Endothelial cell (in vitro differentiated cells): ENCODE data around the gene TRHDE. TPM values are rescaled to one million over a fixed set of nuclear protein-coding genes. Genes with fewer than 3 reads are reported as not detected.

Experiments used
- DNase-seq: peaks from one replicate; pipeline ENCODE4 v3.0.0; 2021; ENCODE audit warnings: low spot score
- H3K27ac Mint-ChIP-seq: one replicate; pipeline ENCODE4 v1.8.0; 2021; ENCODE audit warnings: mixed read lengths, inconsistent platforms; ENCODE audit not compliant: unreplicated experiment
- H3K27me3 Mint-ChIP-seq: one replicate; pipeline ENCODE4 v1.8.0; 2021; ENCODE audit warnings: mild to moderate bottlenecking, moderate library complexity, mixed read lengths, inconsistent platforms; ENCODE audit not compliant: unreplicated experiment
- H3K36me3 Mint-ChIP-seq: one replicate; pipeline ENCODE4 v1.8.0; 2021; ENCODE audit warnings: mild to moderate bottlenecking, low read depth, mixed read lengths, inconsistent platforms; ENCODE audit not compliant: unreplicated experiment
- H3K4me1 Mint-ChIP-seq: one replicate; pipeline ENCODE4 v1.8.0; 2021; ENCODE audit warnings: mild to moderate bottlenecking, mixed read lengths, inconsistent platforms; ENCODE audit not compliant: unreplicated experiment
- H3K4me3 Mint-ChIP-seq: one replicate; pipeline ENCODE4 v1.8.0; 2021; ENCODE audit warnings: mild to moderate bottlenecking, mixed read lengths, inconsistent platforms; ENCODE audit not compliant: unreplicated experiment
- H3K9me3 Mint-ChIP-seq: one replicate; pipeline ENCODE4 v1.8.0; 2021; ENCODE audit warnings: mixed read lengths, inconsistent platforms; ENCODE audit not compliant: unreplicated experiment
- total RNA-seq: library from RNA; stranded (reverse); fragmentation: NEBNext Ultra II Directional; extraction: Animal tissue kit (Norgen Biotek cat#: 25700); gene quantifications from one replicate; pipeline ENCODE4 v1.2.1, GENCODE V29; 2021; ENCODE audit not compliant: unreplicated experiment
- TF ChIP-seq, protein P1 (sequence below): fragments of 200-600 bp; sonication (generic); IDR thresholded peaks from one replicate; pipeline ENCODE4 v1.5.0; 2021; ENCODE audit warnings: antibody characterized with exemption; ENCODE audit not compliant: unreplicated experiment

TRHDE gene
- total RNA-seq, 1 donor from 2014 or later = 0.54 TPM

DNA sequence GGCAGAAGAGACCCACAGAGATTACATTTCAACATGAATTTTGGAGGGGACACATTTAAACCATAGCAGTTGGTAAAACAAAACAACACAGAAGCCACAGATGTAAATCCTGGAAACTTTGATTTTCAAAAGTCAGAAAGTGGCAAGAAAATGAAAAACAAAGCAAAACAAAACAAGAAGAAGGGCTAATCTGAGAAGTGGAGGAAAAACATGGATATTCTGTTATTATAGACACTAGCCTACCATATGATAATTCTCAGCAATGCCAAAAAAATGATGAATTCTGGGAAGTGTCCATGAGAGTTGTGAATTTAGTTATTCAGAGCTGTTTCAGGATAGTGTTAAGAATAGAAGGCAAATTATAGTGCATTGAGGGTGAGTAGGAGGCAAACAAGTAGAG, 192.3 kb downstream of the TRHDE start:
- TF ChIP-seq, protein P1, sequence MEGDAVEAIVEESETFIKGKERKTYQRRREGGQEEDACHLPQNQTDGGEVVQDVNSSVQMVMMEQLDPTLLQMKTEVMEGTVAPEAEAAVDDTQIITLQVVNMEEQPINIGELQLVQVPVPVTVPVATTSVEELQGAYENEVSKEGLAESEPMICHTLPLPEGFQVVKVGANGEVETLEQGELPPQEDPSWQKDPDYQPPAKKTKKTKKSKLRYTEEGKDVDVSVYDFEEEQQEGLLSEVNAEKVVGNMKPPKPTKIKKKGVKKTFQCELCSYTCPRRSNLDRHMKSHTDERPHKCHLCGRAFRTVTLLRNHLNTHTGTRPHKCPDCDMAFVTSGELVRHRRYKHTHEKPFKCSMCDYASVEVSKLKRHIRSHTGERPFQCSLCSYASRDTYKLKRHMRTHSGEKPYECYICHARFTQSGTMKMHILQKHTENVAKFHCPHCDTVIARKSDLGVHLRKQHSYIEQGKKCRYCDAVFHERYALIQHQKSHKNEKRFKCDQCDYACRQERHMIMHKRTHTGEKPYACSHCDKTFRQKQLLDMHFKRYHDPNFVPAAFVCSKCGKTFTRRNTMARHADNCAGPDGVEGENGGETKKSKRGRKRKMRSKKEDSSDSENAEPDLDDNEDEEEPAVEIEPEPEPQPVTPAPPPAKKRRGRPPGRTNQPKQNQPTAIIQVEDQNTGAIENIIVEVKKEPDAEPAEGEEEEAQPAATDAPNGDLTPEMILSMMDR = no peak
- Mint-ChIP-seq H3K4me3 (no peak overlapping the region), H3K9me3 (no peaks in the 10 kb centered on the region), H3K27ac (no peak overlapping the region), H3K27me3 (no peaks in the 10 kb centered on the region), H3K4me1 (no peaks in the 10 kb centered on the region), H3K36me3 (no peaks in the 10 kb centered on the region)
- DNase-seq = no peak

DNA sequence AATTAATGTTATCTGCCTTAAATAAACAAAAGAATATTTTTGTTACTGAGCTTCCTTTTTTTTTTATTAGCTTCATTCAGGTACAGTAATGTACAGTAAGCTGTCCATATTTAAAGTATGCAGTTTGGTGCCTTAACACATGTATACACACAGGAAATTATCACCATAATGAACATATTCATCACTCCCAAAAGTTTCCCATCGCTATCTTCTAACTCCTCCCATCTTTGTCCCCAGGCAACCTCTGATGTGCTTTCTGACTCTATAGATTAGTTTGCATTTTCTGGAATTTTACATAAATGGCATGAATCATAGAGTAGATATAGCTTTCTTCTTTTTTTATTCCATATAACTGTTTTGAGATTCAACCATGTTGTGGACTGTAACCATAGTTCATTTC, 193.0 kb downstream of the TRHDE start:
- Mint-ChIP-seq H3K9me3 (no peaks in the 10 kb centered on the region), H3K36me3 (no peaks in the 10 kb centered on the region)

DNA sequence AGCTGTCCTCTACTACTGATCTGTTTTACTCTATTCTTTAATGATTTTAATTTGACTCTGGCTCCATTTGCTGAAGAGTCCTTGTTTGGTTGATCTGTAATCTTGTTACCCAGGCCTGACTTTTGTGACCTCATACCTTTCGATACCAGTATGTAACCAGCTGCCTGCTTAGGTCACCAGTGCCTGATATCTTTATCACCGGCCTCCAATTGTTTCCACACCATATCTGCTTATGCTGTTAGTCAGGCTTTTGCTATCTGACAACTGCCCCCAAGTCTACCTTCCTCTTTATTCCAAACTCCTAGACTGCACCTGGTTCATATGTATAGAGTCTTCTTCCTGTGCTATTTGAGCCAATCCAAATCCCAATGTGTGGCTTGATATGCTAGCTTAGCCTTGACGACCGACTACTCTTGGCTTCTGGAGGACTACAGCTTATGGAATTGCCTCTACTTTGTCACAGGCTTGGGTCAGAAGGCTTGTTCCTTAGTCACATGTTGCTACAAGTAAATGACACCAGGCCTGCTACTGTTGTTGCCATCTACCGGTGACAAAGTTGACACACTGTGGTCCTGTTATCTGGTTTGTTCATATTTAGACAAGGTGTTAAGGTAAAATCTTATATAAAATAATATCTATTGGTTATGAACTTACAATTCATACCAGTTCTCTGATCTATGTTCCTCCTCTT, 193.9 kb downstream of the TRHDE start:
- no peaks in the 10 kb centered on the region for H3K9me3 Mint-ChIP-seq
- TF ChIP-seq, protein P1 = no peak
- no peaks in the 10 kb centered on the region for H3K27me3 Mint-ChIP-seq
- H3K4me1 Mint-ChIP-seq = no peaks in the 10 kb centered on the region
- no peak for DNase-seq
- H3K4me3 Mint-ChIP-seq = no peak overlapping the region
- H3K27ac Mint-ChIP-seq = no peak overlapping the region
- H3K36me3 Mint-ChIP-seq = no peaks in the 10 kb centered on the region

More for the DNA sequence above, 193.0 kb downstream of the TRHDE start:
- H3K4me1 Mint-ChIP-seq = no peaks in the 10 kb centered on the region
- TF ChIP-seq, protein P1 = no peak
- no peaks in the 10 kb centered on the region for H3K27me3 Mint-ChIP-seq
- no peak for DNase-seq
- no peak overlapping the region for H3K27ac Mint-ChIP-seq
- no peak overlapping the region for H3K4me3 Mint-ChIP-seq

DNA sequence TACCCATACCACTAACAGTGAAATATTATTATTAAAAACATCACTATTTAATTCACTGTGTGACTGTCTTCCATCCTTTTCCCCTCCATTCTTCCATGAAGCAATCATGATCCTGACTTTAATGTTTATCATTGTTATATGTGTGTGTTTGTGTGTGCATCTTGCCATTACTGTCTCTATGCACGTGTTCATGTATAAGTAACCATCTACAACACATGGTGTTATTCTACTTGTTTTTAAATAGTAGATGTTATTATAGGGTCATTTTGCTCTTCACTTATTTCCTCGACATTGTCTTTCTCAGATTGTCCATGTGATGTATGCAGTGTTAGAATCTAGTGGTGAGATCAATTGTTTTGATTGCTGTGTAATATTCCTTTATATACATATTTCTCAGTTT, 195.8 kb downstream of the TRHDE start:
- TF ChIP-seq, protein P1 = no peak
- Mint-ChIP-seq H3K27me3 (no peaks in the 10 kb centered on the region), H3K27ac (no peak overlapping the region), H3K4me1 (no peaks in the 10 kb centered on the region), H3K9me3 (no peaks in the 10 kb centered on the region), H3K36me3 (no peaks in the 10 kb centered on the region), H3K4me3 (no peak overlapping the region)
- DNase-seq = no peak

DNA sequence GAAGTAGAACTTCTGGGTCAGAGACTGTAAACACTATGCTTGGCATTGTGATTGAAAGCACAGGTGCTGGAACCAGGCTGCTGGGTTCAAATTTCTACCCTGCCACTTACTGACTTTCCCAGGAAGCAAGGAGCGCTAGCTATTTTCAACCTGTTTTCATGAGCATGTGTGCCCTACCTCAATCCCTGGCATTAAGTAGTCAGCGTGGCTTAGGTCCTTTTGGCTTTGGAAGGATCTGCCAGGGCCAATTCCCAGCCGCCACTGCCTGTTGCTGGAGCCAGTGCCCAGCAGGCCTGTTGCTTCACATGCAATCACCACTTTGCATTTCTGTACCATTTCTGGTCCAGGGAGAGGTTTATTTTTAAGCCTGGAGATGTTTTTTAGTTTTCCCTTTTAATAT, 196.3 kb downstream of the TRHDE start:
- Mint-ChIP-seq H3K27me3 (no peaks in the 10 kb centered on the region), H3K36me3 (no peaks in the 10 kb centered on the region), H3K27ac (no peak overlapping the region)

More for the DNA sequence above, 196.3 kb downstream of the TRHDE start:
- no peaks in the 10 kb centered on the region for H3K9me3 Mint-ChIP-seq
- DNase-seq = no peak
- H3K4me1 Mint-ChIP-seq = no peaks in the 10 kb centered on the region
- H3K4me3 Mint-ChIP-seq = no peak overlapping the region
- TF ChIP-seq, protein P1 = no peak
